Esophagus muscularis mucosa (tissue), 4 donors: Measurements from ENCODE around the gene CLDN10. TPM values are rescaled to one million over a fixed set of nuclear protein-coding genes. Genes with fewer than 3 reads are reported as not detected.

Experiments
- DNase-seq: peaks from one replicate; pipeline ENCODE4 v3.0.0-alpha.2; 2017; ENCODE audit errors: extremely low spot score
- H3K27ac ChIP-seq, 4 donors: fragments of 200-600 bp; sonication (generic); replicated peaks in 1 of 4; 1 replicate in 3 of 4; 2 replicates in 1 of 4; pipeline ENCODE4 v1.5.1; 2016 to 2019; ENCODE audit warnings: mild to moderate bottlenecking in 1 of 4
- H3K27me3 ChIP-seq, 4 donors: fragments of 200-600 bp; sonication (generic); one replicate each; pipeline versions ENCODE4 v1.5.1 to v1.6.0; 2016 to 2019
- H3K36me3 ChIP-seq, 4 donors: fragments of 200-600 bp; sonication (generic); one replicate each; pipeline ENCODE4 v1.5.1; 2016 to 2019
- H3K4me1 ChIP-seq, 4 donors: fragments of 200-600 bp; sonication (generic); one replicate each; pipeline ENCODE4 v1.5.1; 2016 to 2019
- H3K4me3 ChIP-seq, 4 donors: fragments of 200-600 bp; sonication (generic); 1 replicate in 2 of 4; 2 replicates in 2 of 4; pipeline ENCODE4 v1.5.1; 2016 to 2019; ENCODE audit warnings: mild to moderate bottlenecking in 4 of 4, moderate library complexity in 1 of 4
- H3K9me3 ChIP-seq, 4 donors: fragments of 200-600 bp; sonication (generic); 1 replicate in 3 of 4; 2 replicates in 1 of 4; pipeline ENCODE4 v1.5.1; 2016 to 2019
- CTCF ChIP-seq, 3 experiments: fragments of 200-600 bp in 2 of 3; fragments of 450-650 bp in 1 of 3; sonication (generic) in 2 of 3; IDR thresholded peaks; one replicate each; pipeline ENCODE4 v1.5.1; 2017 to 2019; ENCODE audit warnings: antibody characterized with exemption in 3 of 3, mild to moderate bottlenecking in 2 of 3, moderate library complexity in 1 of 3
- EP300 ChIP-seq: sonication (generic); formaldehyde crosslinking; IDR thresholded peaks from one replicate; pipeline ENCODE4 v1.6.1; 2017; ENCODE audit warnings: antibody characterized with exemption
- POLR2A ChIP-seq: fragments of 450-650 bp; IDR thresholded peaks from one replicate; pipeline ENCODE4 v1.6.1; 2017; ENCODE audit warnings: antibody characterized with exemption, moderate library complexity, mild to moderate bottlenecking, low read depth
- POLR2AphosphoS5 ChIP-seq, 2 donors: sonication (generic); formaldehyde crosslinking; IDR thresholded peaks; one replicate each; pipeline ENCODE4 v1.6.1; 2017; ENCODE audit warnings: antibody characterized with exemption in 2 of 2
- WGBS: methylation state at CpG from one replicate; pipeline ENCODE4 v1.1.5; 2018; 5-methylcytosine and 5-hydroxymethylcytosine counted together
- intact Hi-C: fragments of 100-400 bp; cut with DNase I; formaldehyde crosslinking; loops from one replicate; pipeline ENCODE4 v1.15.1; 2023
- total RNA-seq, 4 donors: library from RNA; depleted of rRNA; stranded (reverse); fragments of >200 nt; gene quantifications; one replicate each; pipeline versions ENCODE4 v1.1.0 to v1.2.1, GENCODE V29; 2016

Gene CLDN10
- total RNA-seq = 1 to 10 TPM in 2 of 4 donors, not detected in 2; 1.2 to 1.9 TPM

GRCh38 chr13:95552539-95553441 is at the start of gene CLDN10:
Gene CLDN10, plus strand, starts transcription at chr13:95552720. Its CDS starts 34 bp downstream, at chr13:95552754.
- no peaks in the 10 kb centered on the region for H3K36me3 ChIP-seq
- intact Hi-C loops = no loop called here
- H3K27me3 ChIP-seq = peaks cover 0 to 61% (median 15%) of the 10 kb centered on the region in 4 donors
- peaks cover 5 to 16% (median 14%) of the 10 kb centered on the region in 4 donors for H3K4me1 ChIP-seq
- DNase-seq = no peak
- no peak within 1 kb of the TSS for H3K27ac ChIP-seq
- H3K9me3 ChIP-seq = no peaks in the 10 kb centered on the region
- 6% methylated on average over 11 of the region's 70 CpGs for WGBS
- H3K4me3 ChIP-seq = peak within 1 kb of the TSS in 2 of 4 donors; percentile 16 to 42
- no peak for TF ChIP-seq POLR2AphosphoS5 (IDR thresholded peaks at IDR 0.05)
- TF ChIP-seq EP300 = no peak
- no peak for TF ChIP-seq CTCF (IDR thresholded peaks at IDR 0.05)
- TF ChIP-seq POLR2A = no peak

GRCh38 chr13:95503662-95504061 is 48.9 kb upstream of the CLDN10 start:
- no peak overlapping the region for H3K27ac ChIP-seq
- peaks cover 0 to 4% (median 0%) of the 10 kb centered on the region in 4 donors for H3K27me3 ChIP-seq
- H3K36me3 ChIP-seq = no peaks in the 10 kb centered on the region
- H3K9me3 ChIP-seq = peaks cover 0 to 14% (median 6%) of the 10 kb centered on the region in 4 donors
- TF ChIP-seq CTCF (IDR thresholded peaks at IDR 0.05) (no peak), EP300 (no peak), POLR2AphosphoS5 (IDR thresholded peaks at IDR 0.05) (no peak), POLR2A (no peak)
- DNase-seq = no peak
- WGBS = 78% methylated on average over 1 of the region's 1 CpG
- H3K4me3 ChIP-seq = no peak overlapping the region
- no peaks in the 10 kb centered on the region for H3K4me1 ChIP-seq
- intact Hi-C loops = no loop called here

GRCh38 chr13:95505265-95505664 is 47.3 kb upstream of the CLDN10 start:
- H3K4me3 ChIP-seq = no peak overlapping the region
- intact Hi-C loops = no loop called here
- no peak overlapping the region for H3K27ac ChIP-seq
- no peak for DNase-seq
- H3K4me1 ChIP-seq = no peaks in the 10 kb centered on the region
- H3K36me3 ChIP-seq = no peaks in the 10 kb centered on the region
- peaks cover 0 to 4% (median 0%) of the 10 kb centered on the region in 4 donors for H3K27me3 ChIP-seq
- 62% methylated on average over 3 of the region's 3 CpGs for WGBS
- TF ChIP-seq POLR2A (no peak), CTCF (IDR thresholded peaks at IDR 0.05) (no peak), POLR2AphosphoS5 (IDR thresholded peaks at IDR 0.05) (no peak), EP300 (no peak)
- peaks cover 0 to 14% (median 6%) of the 10 kb centered on the region in 4 donors for H3K9me3 ChIP-seq

- H3K27ac ChIP-seq = no peak overlapping the region
- WGBS = 69% methylated on average over 2 of the region's 4 CpGs
- no peak for DNase-seq
- H3K4me1 ChIP-seq = no peaks in the 10 kb centered on the region
- peaks cover 0 to 12% (median 5%) of the 10 kb centered on the region in 4 donors for H3K9me3 ChIP-seq
- TF ChIP-seq CTCF (IDR thresholded peaks at IDR 0.05) = no peak
- TF ChIP-seq POLR2A = no peak
- TF ChIP-seq POLR2AphosphoS5 (IDR thresholded peaks at IDR 0.05) = no peak
- TF ChIP-seq EP300 = no peak
- H3K27me3 ChIP-seq = peaks cover 0 to 4% (median 0%) of the 10 kb centered on the region in 4 donors
- H3K4me3 ChIP-seq = no peak overlapping the region
- intact Hi-C loops = no loop called here
- H3K36me3 ChIP-seq = no peaks in the 10 kb centered on the region
Measured at GRCh38 chr13:95505986-95506385, 46.5 kb upstream of the CLDN10 start.
